ENCODE results near the gene CCDC183.
"Not testable (repeated sequence)": the region's sequence is repeated elsewhere in the genome, so short reads cannot be mapped to it uniquely, and the experiment has no call there.

CCDC183 gene

DNA sequence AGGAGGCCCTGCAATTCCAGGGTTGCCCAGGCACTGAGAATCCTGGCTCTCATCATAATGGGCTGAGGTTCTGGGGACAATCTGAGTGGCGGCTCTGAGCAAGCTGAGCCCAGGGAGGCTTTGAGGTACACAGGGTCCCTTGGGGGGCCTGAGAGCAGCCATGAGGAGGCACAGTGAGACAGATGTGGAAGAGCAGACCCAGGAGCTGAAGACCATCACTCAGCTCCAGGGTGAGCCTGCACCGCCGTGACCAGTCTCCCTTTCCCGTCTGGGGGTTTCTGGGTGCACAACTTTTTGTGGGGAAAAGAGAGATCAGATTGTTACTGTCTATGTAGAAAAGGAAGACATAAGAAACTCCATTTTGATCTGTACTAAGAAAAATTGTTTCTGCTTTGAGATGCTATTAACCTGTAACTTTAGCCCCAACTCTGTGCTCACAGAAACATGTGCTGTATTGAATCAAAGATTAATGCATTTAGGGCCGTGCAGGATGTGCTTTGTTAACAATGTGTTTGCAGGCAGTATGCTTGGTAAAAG is at the start of gene CCDC183:
TSS of gene CCDC183 (plus strand) at position 101 of the 537 bp plus-strand sequence. CDS start at position 161, 60 bp downstream.
- DNase-seq = no peak

- DNase-seq = no peak
Measured at GRCh38 chr9:136746621-136747020, 49.5 kb upstream of the CCDC183 start.

- DNase-seq = no peak
Measured at GRCh38 chr9:136747161-136748060, 48.7 kb upstream of the CCDC183 start.

- DNase-seq = no peak
Measured at GRCh38 chr9:136748201-136748600, 47.9 kb upstream of the CCDC183 start, which contains the start of gene LCN6. TSS of gene LCN6 (minus strand) at chr9:136748525. CDS start at chr9:136748483, 42 bp downstream.

- DNase-seq = no peak
Measured at GRCh38 chr9:136748666-136749611, 47.2 kb upstream of the CCDC183 start.

- no peak for DNase-seq
Measured at GRCh38 chr9:136750526-136750925, 45.6 kb upstream of the CCDC183 start.

GRCh38 chr9:136751244-136751643 is 44.9 kb upstream of the CCDC183 start:
- DNase-seq = no peak

- DNase-seq = no peak
Measured at GRCh38 chr9:136751814-136752213, 44.3 kb upstream of the CCDC183 start.

DNA sequence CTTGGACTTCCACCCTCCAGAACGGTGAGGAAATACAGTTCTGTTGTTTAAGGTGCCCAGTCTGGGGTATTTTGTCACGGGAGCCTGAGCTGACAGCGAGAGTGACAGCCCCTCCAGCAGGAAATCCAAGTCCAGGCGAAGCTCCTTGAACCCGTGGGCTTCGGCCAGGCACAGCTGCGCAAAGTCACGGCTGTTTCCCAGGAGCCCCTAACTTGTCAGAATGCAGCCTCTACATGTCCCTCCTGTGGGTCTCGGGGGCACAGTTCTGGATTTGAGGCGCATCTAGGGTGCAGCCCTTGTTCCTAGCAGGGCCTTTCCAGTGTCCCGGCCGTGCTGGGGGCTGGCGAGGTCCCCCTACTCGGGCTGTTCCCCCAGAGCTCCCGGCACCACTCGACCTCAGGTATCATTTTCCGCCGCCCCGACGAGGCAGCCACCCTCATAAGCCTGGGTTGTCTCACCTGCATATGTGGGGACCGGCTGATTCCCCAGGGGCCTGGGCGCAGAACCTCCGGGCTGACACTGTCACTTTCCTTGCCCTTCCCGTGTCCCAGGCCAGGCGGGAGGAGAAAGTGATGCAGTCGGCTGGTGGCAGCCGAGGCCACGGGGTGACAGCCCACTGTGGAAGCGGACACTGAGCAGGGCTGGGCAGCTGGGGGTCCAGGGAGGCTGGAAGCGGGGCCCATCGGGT is 42.6 kb upstream of the CCDC183 start:
- DNase-seq = no peak

- no peak for DNase-seq
Measured at GRCh38 chr9:136754059-136754572, 42.0 kb upstream of the CCDC183 start.

DNA sequence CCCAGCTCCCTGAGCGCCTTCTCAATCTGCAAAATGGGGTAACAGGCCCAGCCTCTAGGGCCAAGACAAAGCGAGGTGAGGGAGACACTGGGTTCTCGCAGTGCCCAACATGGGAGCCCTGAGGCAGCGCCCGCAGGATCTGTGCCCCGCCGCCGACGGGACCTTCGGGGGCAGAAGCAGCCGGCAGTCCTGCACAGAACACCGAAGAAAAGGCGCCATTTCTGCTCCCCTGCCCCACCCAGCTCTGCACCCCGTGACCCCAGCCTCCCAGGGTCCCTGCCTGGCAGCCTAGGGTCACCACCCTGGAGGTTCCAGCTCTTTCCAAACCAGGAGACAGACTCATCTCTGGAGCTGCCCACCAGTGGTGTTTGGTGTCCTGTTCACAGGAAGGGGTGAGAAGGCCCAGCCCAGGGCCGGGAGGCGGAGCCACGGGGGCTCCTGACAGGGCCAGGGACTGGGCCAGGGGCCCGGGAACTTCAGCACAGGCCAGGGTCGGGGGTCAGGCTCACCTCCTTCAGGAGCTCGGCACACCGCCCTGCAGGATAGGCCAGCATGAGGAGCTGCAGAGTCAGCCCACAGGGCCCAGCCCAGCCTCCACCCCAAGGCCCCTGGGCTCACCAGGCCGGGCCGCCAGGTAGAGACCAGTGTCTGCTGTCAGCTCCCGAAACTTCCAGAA is 41.4 kb upstream of the CCDC183 start:
- DNase-seq = no peak

GRCh38 chr9:136755302-136756133 is 40.6 kb upstream of the CCDC183 start:
- not testable (repeated sequence) for DNase-seq

- DNase-seq = no peak
Measured at GRCh38 chr9:136756134-136756438, 40.1 kb upstream of the CCDC183 start.

- DNase-seq = no peak
Measured at GRCh38 chr9:136756836-136757235, 39.3 kb upstream of the CCDC183 start.

DNA sequence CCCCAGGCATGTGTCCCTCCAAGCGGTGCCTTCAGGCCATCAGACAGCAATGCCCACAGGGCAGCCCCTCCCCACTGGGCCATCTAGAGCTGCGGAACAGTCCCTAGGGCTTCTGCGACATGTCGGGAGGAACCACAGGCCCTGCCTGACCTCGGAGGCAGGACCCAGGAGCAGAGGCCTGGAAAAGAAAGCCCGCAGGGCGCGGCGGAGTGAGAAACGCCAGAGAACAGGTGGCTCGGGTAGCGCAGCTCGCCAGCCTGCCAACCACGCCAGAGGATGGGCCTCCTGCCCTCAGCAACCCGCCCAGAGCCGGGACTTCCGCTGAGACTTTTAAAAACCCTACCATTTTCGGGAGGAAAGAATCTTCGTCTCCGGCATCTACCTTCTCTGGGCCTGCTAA is 38.8 kb upstream of the CCDC183 start:
- no peak for DNase-seq

- no peak for DNase-seq
Measured at GRCh38 chr9:136757751-136758140, 38.4 kb upstream of the CCDC183 start.

DNA sequence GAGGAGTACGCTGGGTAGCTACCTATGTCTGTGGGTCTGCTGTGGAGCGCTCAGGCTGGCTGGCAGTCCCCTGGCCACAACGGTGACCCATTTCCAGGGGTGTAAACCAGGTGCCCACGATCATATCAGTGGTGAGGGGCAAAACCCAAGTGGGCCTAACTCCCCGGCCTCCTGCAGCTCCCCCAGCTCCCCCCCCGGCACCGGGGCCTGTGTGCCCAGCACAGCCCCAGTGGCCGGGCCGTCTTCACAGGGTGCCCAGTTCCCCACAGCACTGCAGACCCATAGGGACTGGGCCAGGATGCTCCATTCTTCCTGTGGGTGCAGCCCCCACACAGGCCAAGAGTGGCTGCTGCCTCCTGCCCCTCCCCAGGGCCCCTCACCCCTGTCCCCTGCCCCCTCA is 37.1 kb upstream of the CCDC183 start:
- DNase-seq = no peak

- no peak for DNase-seq
Measured at GRCh38 chr9:136759436-136760325, 36.5 kb upstream of the CCDC183 start.

DNA sequence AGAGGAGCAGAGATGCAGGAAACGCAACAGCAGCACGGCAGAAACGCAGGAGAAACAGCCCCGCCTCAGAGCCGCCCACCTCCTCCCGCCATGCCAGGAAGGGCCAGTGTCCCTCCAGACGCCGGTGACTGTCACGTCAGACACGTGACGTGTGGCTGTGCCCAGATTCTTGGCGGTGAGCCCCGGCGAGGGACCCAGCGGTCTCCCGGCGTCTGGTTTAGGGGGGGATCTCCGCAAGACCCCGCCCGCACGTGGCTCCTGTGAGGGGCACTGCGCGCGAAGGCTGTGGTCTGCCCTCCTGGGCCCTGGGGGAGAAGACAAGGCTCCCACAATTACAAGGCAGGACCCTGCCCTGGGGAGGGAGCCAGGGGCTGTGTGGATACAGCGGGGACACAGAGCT is 35.7 kb upstream of the CCDC183 start:
- DNase-seq = no peak
